DND-41 (cell line): ENCODE measurements around the gene PTK6.

Source experiments
- ATAC-seq: fragments of 200-7000 bp; cut with Tn5 transposase; 3 replicates; pipeline ENCODE4 v1.9.1; 2021; ENCODE audit warnings: low read depth; ENCODE audit not compliant: insufficient read depth
- DNase-seq: peaks from one replicate; pipeline ENCODE4 v3.0.0-alpha.2; 2020
- H2AFZ ChIP-seq: 2 replicates; pipeline ENCODE4 v1.6.0; 2012; ENCODE audit warnings: low read depth, low read length
- H3K27ac ChIP-seq: 2 replicates; pipeline ENCODE4 v1.5.1; 2012; ENCODE audit warnings: low read length, inconsistent platforms
- H3K27me3 ChIP-seq: fragments of 200-600 bp; sonication (generic); 2 replicates; pipeline ENCODE4 v1.6.0; 2012; ENCODE audit warnings: low read length, mild to moderate bottlenecking, inconsistent platforms; ENCODE audit not compliant: insufficient read depth, poor library complexity
- H3K36me3 ChIP-seq: 2 replicates; pipeline ENCODE4 v1.5.1; 2012; ENCODE audit warnings: low read length, inconsistent platforms; ENCODE audit not compliant: insufficient read depth
- H3K4me1 ChIP-seq: 2 replicates; pipeline ENCODE4 v1.5.1; 2012; ENCODE audit warnings: mild to moderate bottlenecking, low read length; ENCODE audit not compliant: insufficient read depth
- H3K4me2 ChIP-seq: 2 replicates; pipeline ENCODE4 v1.6.0; 2012; ENCODE audit warnings: mild to moderate bottlenecking, moderate library complexity, low read length, inconsistent platforms; ENCODE audit not compliant: insufficient read depth
- H3K4me3 ChIP-seq, 2 experiments: fragments of 200-600 bp in 1 of 2; shearing (Covaris generic) in 1 of 2; 2 replicates each; pipeline ENCODE4 v1.5.1; 2012 to 2016; ENCODE audit warnings: inconsistent platforms in 2 of 2, low read length in 2 of 2, mild to moderate bottlenecking in 2 of 2, low read depth in 1 of 2, moderate library complexity in 1 of 2
- H3K79me2 ChIP-seq: 2 replicates; pipeline ENCODE4 v1.6.0; 2012; ENCODE audit warnings: low read length, inconsistent platforms; ENCODE audit not compliant: insufficient read depth
- H3K9ac ChIP-seq: 2 replicates; pipeline ENCODE4 v1.6.0; 2012; ENCODE audit warnings: low read depth, mild to moderate bottlenecking, inconsistent platforms, low read length, moderate library complexity
- H3K9me3 ChIP-seq: 2 replicates; pipeline ENCODE4 v1.5.1; 2012; ENCODE audit warnings: low read length, moderate library complexity, mild to moderate bottlenecking, inconsistent platforms; ENCODE audit not compliant: insufficient read depth, severe bottlenecking
- H4K20me1 ChIP-seq: 2 replicates; pipeline ENCODE4 v1.6.0; 2012; ENCODE audit warnings: low read length; ENCODE audit not compliant: insufficient read depth
- CTCF ChIP-seq: IDR thresholded peaks from 2 replicates; pipeline ENCODE4 v1.5.1; 2012; ENCODE audit warnings: borderline replicate concordance, low read length, moderate library complexity, mild to moderate bottlenecking; ENCODE audit not compliant: poor library complexity, severe bottlenecking; ENCODE audit errors: extremely low read depth
- EZH2 ChIP-seq: IDR thresholded peaks from 3 replicates; pipeline ENCODE4 v1.6.1; 2012; ENCODE audit warnings: borderline replicate concordance, low read depth, mild to moderate bottlenecking, moderate library complexity, low read length, inconsistent platforms; ENCODE audit not compliant: severe bottlenecking

Gene PTK6

GRCh38 chr20:63544958-63545516 is 7.9 kb upstream of the PTK6 start:
- Histone ChIP-seq H3K4me3 (no peak overlapping the region), H4K20me1 (peaks cover 7% of the 10 kb centered on the region), H3K4me1 (no peaks in the 10 kb centered on the region), H3K9me3 (no peaks in the 10 kb centered on the region), H3K4me2 (no peak overlapping the region), H3K27ac (no peak overlapping the region), H3K9ac (no peak overlapping the region), H2AFZ (no peak overlapping the region), H3K27me3 (peaks cover 4% of the 10 kb centered on the region), H3K79me2 (no peaks in the 10 kb centered on the region), H3K36me3 (no peaks in the 10 kb centered on the region)
- DNase-seq (no peak), ATAC-seq (no peak)
- TF ChIP-seq EZH2 (no peak), CTCF (no peak)

GRCh38 chr20:63544241-63544957 is 7.2 kb upstream of the PTK6 start:
- peaks cover 4% of the 10 kb centered on the region for H3K27me3 ChIP-seq
- peaks cover 7% of the 10 kb centered on the region for H4K20me1 ChIP-seq
- no peak for DNase-seq
- H3K4me1 ChIP-seq = no peaks in the 10 kb centered on the region
- H3K4me3 ChIP-seq = no peak overlapping the region
- no peaks in the 10 kb centered on the region for H3K36me3 ChIP-seq
- no peaks in the 10 kb centered on the region for H3K79me2 ChIP-seq
- H3K27ac ChIP-seq = no peak overlapping the region
- no peak for ATAC-seq
- H3K9ac ChIP-seq = no peak overlapping the region
- no peak overlapping the region for H3K4me2 ChIP-seq
- H2AFZ ChIP-seq = no peak overlapping the region
- H3K9me3 ChIP-seq = no peaks in the 10 kb centered on the region
- TF ChIP-seq CTCF = no peak

GRCh38 chr20:63543733-63544132 is 6.6 kb upstream of the PTK6 start:
- DNase-seq (no peak), ATAC-seq (no peak)
- Histone ChIP-seq H3K9me3 (no peaks in the 10 kb centered on the region), H3K27me3 (peaks cover 3% of the 10 kb centered on the region), H3K9ac (no peak overlapping the region), H3K4me1 (0 out of 2 replicates have a peak, but pooled peaks cover 2% of the 10 kb centered on the region), H3K4me2 (no peak overlapping the region), H2AFZ (no peak overlapping the region), H3K27ac (no peak overlapping the region), H3K79me2 (no peaks in the 10 kb centered on the region), H3K36me3 (no peaks in the 10 kb centered on the region), H3K4me3 (no peak overlapping the region), H4K20me1 (peaks cover 7% of the 10 kb centered on the region)
- TF ChIP-seq CTCF (no peak), EZH2 (no peak)
